Measurements from ENCODE around the gene CETN1. TPM values are rescaled to one million over a fixed set of nuclear protein-coding genes. Genes with fewer than 3 reads are reported as not detected.

The CETN1 gene
- total RNA-seq, 1 donor, result not detected

GRCh38 chr18:574865-575645 lies 5.1 kb upstream of the CETN1 start:
- H3K4me3 ChIP-seq (ENCODE audit: low read depth, low read length), result no peak overlapping the region
- no peak for TF ChIP-seq CTCF (IDR thresholded peaks at IDR 0.05; ENCODE audit: insufficient read depth, low read depth, low read length)
- DNase-seq (ENCODE audit: low read depth), result no peak

DNA sequence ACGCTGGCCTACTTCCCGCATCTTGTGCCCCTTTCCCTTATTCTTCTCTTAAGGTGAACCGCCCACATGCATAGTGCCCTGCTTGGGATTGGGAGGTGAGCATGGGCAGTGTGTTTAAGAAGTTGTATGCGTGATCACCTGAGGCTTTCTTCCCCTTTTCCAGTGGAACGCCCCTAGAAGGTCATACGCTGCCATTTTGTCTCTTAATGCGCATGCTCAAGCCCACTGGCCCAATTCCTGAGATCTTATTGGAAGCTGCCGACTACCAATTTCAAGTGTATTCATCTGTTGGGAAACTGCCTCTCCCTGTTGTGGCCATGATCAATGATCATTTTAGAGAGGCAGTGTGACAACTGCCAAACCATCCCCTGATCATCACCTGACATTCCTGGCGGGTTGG lies 3.3 kb upstream of the CETN1 start:
- DNase-seq (ENCODE audit: low read depth), result no peak
- no peak for TF ChIP-seq CTCF (IDR thresholded peaks at IDR 0.05; ENCODE audit: insufficient read depth, low read depth, low read length)
- no peak overlapping the region for H3K4me3 ChIP-seq (ENCODE audit: low read depth, low read length)

DNA sequence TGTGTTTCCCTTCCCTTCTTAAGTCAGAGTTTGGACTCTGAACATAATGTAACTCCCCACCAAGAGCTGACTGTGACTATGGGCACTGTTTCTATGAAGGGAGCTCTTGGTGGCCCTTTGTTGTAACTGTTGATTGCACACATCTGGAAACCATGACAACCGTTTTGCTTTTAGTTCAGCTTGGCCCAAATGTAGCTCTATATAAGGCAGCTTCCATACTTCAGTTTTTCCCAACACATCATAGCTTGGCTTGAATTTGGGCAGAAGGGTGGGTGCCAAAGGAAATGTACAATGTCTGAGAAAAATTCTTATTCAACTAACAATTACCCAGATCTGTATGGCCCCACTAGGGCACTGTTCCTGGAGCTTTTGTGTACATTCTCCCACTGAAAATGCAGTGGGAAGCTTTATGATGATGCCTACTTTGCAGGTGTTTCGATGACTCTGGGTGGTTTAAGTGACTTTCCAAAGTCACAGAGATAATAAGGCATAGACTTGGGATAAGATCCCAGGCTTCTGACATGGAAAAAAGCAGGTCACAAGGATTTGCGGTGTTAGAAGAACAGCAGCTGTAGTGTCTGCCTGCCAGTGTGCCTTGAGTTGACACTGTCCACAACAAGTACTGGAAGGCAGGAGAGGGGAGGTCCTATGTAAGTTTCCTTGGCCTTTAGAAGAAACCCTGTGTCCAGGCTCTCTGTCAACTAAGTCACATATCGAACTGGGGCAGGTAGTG lies 2.4 kb upstream of the CETN1 start:
- no peak for TF ChIP-seq CTCF (IDR thresholded peaks at IDR 0.05; ENCODE audit: insufficient read depth, low read depth, low read length)
- DNase-seq (ENCODE audit: low read depth), result no peak
- H3K4me3 ChIP-seq (ENCODE audit: low read depth, low read length), result no peak overlapping the region

- DNase-seq (ENCODE audit: low read depth), result no peak
- H3K4me3 ChIP-seq (ENCODE audit: low read depth, low read length), result no peak overlapping the region
- no peak for TF ChIP-seq CTCF (IDR thresholded peaks at IDR 0.05; ENCODE audit: insufficient read depth, low read depth, low read length)
These were observed 942 bp upstream of the CETN1 start for GRCh38 chr18:579238-579637.

DNA sequence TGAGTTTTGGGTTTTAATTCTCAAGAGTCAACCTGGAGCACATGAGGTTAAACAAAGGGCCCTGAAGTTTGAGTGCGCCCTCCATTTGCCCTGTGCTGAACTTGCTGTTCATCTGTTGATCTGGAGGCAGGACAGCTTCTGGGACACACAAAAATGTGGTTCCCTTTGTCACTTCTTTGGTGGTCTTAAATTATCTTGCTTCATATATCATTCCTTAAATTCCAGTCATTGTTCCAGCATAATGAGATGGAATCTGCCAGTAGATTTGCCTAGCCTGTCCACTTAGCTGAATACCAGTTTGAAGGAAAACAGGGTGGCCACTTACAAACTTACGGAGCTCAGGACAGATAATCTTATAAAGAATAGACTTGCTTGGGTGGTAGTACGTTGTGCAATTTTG lies 916 bp downstream of the CETN1 start:
- H3K4me3 ChIP-seq (ENCODE audit: low read depth, low read length), result no peak overlapping the region
- TF ChIP-seq CTCF (IDR thresholded peaks at IDR 0.05; ENCODE audit: insufficient read depth, low read depth, low read length), result no peak
- no peak for DNase-seq (ENCODE audit: low read depth)

- DNase-seq (ENCODE audit: low read depth), result no peak
- no peak for TF ChIP-seq CTCF (IDR thresholded peaks at IDR 0.05; ENCODE audit: insufficient read depth, low read depth, low read length)
These were observed 2.3 kb downstream of the CETN1 start for GRCh38 chr18:582465-582864.

More at GRCh38 chr18:582465-582864, 2.3 kb downstream of the CETN1 start:
- H3K4me3 ChIP-seq (ENCODE audit: low read depth, low read length), result no peak overlapping the region

All from fibroblast of villous mesenchyme (primary cell).